Dermis microvascular lymphatic vessel endothelial cell (primary cell): Measurements from ENCODE around the gene WNT7A. TPM values are rescaled to one million over a fixed set of nuclear protein-coding genes. Genes with fewer than 3 reads are reported as not detected.

Source experiments
- DNase-seq, 2 donors: peaks; one replicate each; pipeline versions ENCODE4 v3.0.0 to v3.0.0-alpha.2; 2010; ENCODE audit warnings: low read depth in 2 of 2
- total RNA-seq: library from RNA; depleted of rRNA; stranded (reverse); fragments of >200 nt; gene quantifications from 2 replicates; pipeline ENCODE4 v1.2.1, GENCODE V29; 2014

WNT7A gene
- total RNA-seq, 1 donor from 2014 or later, result not detected

DNA sequence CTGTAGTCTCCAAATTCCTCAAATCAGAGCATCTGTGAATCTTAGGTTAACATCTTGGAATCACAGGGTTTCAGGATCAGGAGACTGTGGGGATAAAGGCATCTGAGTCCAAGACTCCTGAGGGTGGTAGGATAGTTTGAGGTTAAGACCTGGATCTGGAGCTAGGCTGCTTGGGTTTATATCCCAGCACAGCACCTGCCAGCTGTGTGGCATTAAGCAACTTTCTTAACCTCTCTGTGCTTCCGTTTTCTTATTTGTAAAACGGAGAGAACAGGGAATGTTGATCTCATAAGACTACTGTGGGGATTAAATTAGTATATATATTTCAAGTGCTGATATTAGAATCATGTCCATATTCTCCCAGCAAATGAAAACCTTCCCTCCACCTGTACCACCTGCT, 33.6 kb downstream of the WNT7A start:
- no peak for DNase-seq

DNA sequence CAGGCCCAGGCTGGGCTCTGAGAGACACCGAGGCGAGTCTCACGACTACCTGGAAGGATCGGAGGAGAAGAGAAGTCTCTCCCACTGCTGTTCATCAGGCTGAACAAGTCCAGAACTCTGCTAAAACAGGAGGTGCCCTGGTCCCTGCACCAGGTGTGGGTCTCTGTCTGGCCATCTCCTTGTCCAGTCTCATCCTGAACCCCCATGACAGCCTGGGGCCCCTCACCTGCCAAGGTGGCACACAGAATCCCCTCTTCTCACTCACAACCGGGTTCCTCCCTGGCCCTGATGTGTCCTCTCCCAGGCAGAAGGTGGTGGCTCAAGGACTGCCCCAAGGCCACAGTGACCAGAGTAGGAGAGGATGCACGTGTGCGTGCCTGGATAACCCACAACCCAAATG, 34.1 kb downstream of the WNT7A start:
- DNase-seq, result no peak

DNA sequence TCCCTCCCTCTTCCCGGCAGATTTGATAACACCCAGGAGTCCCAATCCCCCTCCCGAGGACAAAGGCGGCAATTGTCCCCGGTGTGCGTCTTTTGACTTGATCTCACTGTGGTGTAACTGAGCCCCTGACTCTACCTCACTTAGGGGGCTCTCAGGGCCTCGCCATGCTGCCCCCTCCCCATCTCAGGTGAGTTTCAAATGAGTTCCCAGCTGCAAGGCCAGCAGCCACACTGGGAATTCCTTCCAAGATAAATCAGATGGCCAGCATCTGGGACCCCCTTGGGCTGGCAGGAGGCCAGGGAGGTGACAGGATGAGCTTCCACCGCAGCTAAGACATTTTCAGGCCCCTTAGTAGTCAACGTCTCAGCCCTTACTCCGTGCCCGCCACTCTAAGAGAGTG, 35.0 kb downstream of the WNT7A start:
- DNase-seq, result no peak

DNA sequence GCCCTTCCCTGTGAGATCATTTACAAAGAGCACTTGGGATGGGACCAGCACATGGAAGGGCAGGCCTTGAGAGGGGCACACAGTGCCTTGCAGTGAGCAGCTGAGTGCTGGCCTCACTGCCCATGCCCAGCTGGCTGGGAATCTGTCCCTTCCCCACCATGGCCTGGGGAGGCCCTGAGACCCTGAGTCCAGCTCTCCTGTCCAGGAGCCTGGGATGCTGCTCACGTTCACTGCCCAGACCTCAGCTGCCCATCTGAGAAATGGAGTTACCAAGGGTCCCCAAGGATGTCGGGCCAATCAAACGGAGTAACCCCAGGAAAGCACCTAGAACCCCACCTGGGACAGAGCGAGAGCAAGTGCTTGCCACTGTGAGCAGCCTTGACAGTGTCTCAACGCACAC, 35.6 kb downstream of the WNT7A start:
- DNase-seq, result no peak

DNA sequence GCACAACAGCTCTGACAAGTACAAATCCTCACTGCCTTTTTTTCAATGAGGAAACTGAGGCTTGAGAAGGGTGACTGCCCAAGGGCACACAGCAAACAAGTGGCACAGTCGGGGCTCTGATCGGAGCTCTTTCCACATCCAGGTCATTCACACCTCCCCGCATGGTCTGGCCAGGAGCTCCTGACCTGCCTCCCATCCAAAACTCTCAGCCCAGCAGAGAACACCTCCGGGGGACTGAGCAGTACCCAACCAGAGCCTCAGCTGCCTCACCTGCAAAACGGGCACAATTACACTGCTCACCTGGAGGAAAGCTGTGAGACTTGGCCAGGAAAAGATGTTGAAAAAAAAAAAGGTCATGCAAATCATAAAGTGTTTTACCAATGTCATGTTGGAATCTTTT, 36.5 kb downstream of the WNT7A start:
- no peak for DNase-seq

DNA sequence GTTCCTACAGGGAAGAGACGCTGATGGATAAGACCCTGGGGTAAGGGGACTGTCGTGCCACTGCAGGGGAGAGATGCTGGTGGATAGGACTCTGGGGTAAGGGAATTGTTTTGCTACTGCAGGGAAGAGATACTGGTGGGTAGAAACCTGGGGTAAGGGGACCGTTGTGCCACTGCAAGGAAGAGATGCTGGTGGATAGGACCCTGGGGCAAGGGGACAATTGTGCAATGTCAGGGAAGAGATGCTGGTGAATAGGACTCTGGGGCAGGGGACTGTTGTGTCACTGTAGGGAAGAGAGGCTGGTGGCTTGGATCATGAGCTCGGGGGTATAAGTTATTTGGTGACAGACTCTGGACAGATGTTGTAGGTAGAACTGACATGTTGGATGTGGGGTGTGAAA, 37.6 kb downstream of the WNT7A start:
- DNase-seq, result no peak

DNA sequence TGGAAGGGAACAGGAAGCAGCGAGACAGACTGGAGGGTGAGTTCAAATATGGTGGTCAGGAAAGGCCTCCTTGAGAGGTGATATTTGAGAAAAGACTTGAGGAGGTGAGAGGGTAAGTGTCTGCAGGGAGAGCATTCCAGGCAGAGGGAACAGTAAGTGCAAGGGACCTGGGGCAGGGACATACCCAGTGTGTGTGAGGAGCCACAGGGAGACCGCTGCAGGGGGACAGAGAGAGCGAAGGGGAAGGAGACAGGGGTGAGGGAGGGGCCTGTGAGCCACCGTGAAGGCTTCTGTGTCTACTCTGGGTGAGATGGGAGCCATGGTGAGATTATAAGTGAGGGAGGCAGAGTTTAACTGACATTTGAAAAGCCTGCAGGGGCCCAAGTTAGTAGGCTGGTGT, 38.0 kb downstream of the WNT7A start:
- DNase-seq, result no peak

DNA sequence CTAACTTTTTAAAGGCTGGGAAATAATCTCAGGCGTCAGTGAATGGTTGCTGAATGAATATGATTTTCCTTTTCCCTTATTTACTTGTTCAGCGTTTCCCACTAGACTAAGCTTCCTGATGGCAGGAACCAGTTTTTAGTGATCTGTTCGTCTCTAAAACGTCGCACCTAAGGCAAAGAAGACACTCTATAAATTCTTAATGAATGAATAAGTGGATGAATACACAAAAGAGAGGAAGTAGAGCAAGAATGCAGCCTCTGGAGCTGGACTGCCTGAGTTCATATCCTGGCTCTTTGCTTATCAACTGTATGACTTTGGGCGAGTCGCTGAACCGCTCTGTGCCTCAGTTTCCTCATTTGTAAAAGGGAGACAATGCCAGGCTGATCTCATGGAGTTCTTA, 38.7 kb downstream of the WNT7A start:
- DNase-seq, result no peak

DNA sequence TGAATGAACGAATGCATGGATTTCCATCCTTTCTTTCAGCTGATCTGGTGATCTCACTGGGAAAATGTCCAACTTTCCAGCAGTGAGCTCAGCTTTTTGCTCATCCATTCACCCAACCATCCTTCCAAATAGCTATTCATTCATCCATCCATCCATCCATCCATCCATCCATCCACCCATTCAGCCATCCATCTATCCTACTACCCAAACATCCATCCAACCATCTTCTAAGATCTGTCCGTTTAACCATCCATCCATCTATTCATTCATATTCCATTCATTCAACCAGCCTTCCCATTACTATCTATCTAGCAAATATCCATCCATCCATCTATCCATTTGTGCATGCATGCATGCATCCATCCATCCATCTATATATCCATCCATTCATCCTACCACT, 39.4 kb downstream of the WNT7A start:
- no peak for DNase-seq

DNA sequence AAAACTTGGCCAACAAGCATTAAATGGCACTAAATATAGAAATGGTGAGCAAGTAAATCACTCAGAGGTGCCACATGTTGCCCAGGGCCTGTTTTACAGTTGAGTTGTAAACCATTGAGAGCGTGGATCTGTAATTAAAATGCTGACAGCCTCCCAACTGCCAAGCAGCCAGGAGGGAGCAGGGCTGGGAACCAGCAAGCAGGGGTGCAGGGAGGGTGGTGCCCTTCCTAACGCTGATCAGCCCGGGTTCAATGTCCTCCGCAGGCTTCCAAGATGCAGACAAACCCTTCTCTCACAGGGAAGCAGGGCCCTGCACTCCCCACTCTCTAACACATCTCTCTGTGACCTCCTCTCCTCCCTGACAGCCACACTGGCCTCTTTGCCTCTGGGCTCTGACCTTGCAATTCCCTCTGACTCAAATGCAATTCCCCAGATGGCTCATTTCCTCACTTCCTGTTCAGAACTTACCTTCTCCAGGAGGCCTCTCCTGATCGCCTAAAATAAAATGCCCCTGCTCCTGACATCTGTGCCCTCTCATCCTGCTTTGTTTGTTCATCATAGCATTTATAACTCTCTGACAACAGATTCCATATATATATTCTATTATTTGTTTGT, 40.0 kb downstream of the WNT7A start:
- no peak for DNase-seq

DNA sequence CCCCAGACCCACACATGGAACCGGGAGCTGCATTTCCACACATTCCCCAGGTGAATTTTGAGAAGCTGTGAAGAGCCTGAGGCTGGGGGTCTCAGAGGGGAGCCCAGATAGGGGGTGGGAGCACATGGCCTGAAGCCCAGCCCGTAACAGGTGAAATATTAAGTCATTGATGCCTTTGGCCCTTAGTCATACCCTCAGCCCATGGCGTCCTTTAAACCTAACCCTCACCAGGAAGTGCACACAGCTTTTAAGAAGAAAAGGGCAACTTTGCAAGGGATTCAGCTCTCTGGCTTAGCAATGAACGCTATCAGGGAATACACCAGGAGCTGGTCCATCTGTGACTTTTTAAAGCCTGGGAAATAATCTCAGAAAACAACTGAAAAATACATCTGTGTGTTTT, 40.6 kb downstream of the WNT7A start:
- DNase-seq, result no peak

DNA sequence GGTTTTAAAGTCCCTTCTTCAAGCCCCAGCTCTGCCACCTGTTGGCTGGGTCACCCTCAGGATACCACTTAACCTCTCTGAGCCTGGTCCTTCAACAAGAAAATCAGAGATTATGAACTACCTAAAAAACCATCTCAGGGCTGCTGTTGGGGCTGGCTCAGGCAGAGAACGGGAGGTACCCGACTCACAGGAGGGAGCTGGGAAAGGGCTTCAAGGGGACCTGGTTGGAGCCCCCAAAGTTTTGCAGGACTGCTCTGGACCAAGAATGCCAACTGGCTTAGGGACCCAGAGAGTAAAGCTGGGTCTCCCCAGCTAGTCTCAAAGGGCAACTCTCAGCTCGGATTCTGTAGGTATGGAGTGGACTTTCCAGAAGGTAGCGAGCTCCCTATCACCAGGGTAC, 41.5 kb downstream of the WNT7A start:
- DNase-seq, result no peak

DNA sequence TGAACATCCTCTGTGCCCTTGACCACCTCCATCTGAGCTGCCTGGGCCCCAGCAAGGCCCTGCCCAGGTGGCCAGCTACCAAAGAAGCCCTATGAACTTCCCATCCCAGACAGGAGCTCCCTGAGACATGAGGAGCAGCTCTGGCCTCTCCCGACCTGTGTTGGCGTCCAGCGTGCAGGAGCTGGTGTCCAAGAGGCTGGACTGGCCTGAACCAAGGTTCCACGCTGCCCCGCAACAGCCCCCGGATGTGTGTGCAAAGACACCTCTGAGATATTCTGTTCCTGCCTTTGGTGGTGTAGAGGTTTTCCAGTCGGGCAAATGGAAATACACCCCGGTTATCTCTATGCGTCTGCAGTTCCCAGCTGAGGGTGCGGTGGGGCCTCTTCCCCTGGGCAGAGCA, 42.1 kb downstream of the WNT7A start:
- DNase-seq, result no peak

DNA sequence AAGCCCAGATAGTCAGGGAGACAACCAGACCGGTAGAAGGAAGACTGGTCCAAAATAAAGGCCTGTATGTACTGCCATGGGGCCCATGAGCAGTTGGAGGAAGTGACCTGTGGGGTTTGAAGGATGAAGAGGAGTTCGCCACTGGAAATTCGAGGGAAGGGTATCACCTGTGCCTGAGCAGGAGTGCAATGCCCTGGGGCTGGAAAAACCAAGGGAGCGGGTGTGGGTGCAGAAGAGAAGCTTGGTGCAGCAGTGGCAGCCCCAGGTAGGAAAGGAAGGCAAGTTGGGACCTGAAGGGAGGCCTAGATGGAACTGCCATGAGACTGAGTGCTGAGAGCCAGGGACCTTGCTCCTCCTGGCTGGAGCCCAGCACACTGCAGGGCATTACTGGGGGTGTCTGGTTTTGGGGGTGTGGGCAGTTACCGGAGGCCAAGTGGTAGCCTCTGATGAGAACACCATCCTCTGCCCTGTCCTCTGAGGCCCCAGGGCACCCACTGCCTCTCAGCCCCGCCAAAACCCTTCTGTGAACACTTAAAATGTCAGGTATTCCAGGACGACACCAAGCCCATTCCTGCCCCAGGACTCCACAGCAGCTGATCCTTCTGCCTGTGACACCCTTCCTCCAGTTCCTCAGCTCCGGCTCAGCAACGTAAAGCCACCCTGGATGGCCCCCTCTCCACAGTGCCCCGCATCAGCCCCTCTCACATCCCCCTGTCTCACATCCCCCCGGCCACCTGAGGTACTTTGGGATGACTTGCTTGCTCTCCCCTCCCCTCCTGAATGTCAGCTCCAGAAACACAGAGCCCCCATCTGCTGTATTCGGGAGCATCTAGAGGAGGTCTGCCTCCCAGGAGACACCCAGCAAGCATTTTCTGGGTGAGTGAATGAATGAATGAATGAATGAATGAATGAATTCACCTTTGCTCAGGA, 42.9 kb downstream of the WNT7A start:
- DNase-seq, result no peak

DNA sequence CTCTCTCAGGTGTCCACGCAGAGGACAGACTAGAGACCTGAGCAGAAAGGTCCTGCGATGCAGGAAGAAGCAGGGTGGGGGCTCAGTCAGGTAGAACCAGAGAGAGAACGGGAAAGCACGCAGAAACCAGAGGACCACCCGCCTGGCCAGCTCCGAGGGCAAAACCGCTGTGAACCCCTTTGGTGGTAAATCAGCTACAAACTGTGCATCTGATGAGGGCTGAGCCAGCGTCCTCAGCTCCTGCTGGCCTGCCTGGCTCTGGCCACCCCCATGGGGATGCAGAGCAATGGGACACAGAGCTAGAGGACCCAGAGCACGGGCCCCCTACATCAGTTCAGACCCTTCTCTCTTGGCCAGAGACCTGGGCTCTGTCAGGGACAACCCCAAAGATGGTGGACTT, 44.6 kb downstream of the WNT7A start:
- no peak for DNase-seq

DNA sequence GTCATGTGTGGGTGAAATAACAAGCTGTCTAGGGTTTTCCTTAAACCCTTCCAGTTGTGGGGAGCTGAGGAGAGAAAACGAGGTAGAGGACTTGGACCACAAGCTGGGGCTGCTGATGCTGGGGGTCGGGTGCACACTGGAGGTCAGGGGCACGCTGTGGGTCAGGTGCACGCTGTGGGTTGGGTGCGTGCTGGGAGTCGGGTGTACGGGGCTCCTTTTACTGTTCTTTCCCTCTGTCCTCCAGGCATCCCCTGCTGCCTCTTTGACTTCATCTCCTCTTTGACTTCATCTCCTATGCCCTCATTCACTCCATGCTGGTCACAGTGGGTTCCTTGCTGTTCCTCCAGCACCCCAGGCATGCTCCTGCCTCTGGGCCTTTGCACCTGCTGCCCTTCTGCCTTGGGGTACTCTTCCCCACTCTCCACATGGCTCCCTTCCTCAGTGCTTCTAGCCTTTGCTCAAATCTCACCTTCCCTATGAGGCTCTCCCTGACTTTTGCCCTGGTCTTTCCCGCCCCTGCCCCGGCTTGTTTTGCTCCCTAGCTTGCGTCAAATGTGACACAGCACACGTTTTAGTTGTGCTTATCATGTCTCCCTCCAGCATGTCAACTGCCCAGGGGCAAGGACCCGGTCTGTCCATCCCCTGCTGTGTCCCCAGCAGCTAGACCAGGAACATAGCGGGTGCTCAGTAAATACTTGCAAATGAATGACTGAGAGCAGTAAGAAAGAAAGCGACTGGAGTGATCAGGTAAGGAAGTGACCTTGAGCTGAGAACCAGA, 45.4 kb downstream of the WNT7A start:
- no peak for DNase-seq

DNA sequence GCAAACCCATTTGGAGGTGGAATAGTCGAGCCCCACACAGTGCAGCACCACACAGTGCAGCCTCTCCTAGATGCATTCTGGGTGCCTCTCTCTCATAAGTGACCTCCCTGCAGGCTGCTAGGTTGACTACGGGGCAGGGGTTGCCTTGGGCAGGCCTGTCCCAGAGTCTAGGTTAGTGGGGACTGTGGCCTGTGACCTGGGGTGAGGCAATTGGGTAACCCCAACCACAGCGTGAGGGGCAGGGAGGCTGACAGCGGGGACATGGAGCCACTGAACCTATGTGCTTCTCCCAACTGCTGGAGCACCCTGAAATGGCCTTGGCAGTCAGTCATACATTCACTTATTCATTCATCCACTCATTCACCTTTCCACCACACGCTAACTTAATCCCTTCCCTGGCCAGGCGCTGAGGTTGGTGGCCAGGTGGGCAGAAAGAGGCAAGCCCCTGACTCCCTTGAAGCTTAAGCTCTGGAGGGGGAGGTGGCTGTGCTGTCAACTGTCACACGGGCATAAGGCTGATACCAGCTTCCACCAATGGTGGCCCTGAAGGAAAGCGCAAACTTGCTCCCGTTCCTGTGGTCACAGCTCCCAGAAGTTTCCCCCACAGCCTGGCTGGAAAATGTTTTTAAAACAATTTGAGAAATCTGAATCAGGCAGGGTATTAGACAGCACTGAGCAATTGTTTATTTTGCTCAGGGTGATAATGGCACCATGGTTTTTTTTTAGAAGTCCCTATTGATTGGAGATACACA, 46.2 kb downstream of the WNT7A start:
- DNase-seq, result no peak

DNA sequence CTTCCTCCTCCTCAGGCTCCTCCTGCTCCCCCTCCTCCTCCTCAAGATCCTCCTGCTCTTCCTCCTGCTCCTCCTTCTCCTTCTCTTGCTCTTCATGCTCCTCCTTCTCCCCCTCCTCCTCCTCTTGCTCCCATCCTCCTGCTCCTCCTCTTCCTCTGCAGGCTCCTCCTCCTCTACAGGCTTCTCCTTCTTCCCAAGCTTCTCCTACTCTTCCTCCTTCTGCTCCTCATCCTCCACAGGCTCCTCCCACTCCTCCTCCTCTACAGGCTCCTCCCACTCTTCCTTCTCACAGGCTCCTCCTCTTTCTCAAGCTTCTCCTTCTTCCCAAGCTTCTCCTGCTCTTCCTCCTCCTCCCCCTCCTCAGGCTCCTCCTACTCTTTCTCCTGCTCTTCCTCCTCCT, 47.7 kb downstream of the WNT7A start:
- no peak for DNase-seq

DNA sequence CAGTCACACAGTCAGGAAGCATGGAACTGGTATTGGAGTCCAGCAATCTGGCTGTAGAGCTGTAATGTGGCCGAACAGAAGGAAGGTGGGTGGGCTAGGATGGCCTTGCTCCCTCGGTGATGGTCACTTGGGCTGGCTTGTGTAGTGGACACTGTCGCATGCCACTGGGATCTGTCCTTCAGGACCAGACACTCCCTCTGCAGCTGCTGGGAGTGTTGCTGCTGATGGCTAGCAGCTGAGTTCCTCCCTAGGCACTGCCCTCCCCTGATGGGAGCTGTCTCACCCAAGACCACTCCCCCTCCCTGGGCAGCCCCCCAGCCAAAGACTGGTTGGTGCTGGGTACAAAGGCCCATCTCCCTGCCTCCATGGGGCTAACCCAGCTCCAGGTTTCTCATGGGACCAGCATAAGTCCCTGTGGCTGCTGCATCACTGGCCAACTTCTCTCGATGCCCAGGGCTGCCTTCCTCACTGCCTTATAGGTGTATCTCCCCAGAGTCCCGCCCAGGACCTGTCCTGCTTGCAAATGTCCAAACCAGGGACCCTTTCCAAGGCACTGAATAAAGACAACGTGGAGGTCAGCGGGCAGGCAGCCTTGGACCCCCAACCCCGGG, 48.4 kb downstream of the WNT7A start:
- DNase-seq, result no peak

DNA sequence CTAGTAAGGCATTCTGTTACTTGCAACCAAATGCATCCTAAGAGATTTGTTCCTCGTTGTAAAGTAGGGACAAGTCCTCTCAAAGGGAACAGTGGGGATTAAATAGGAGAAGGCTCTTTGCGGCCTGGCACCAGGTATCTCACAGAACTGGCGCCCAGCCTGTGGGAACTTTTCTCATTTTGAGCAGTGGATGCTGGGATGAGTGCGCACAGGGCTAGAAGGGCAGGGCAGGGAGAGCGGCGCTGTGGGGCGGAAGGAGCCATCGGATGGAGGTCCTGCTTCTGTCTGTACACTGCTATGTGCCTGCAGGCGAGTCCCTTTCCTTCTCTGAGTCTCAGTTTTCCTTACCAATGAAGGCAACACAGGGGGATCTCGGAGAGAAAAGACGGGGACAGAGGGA, 50.6 kb downstream of the WNT7A start:
- DNase-seq, result no peak

DNA sequence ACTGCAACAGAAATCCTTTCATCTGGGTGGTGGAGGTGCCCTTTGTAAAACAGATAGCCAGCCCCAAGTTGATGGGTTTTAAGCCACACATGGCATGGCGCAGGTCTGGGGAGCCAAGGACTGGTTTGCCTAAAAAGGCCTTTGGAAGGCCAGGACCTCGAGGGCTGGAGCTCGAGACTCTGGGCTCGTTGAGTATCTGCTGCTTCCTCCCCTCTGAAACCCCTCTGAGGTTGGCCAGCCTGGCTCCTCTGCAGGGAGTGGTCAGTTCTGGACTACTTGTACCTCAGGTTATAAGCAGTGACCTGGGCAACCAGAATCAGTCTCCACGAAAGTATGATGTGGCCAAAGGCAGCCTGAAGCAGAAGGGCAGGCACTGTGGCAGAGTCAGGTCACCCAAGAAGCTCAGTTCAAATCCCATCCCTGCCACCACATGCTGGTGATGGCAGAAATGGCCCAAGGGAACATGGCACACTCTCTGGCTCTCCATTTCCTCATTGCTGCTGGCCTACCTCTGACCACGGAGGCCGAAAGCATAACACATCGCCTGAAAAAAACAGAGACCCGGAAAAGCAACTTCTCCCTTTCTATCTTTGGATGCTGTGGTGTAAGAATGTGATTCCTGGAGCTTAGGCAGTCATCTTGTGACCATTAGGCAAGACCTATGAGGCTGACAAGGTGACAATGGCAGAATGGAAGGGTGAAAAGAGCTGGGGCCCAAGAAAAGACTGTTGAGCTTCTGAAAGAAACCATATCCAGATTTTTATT, 51.2 kb downstream of the WNT7A start:
- DNase-seq, result no peak
